ENCODE measurements around the gene GPR78.

The GPR78 gene

GRCh38 chr4:8594097-8595038 lies 14.2 kb downstream of the GPR78 start:
- peak; percentile 7 for DNase-seq (ENCODE audit: low read depth)
- TF ChIP-seq CTCF (IDR thresholded peaks at IDR 0.05; ENCODE audit: low read depth, low read length, missing control alignments): peak; percentile 62

GRCh38 chr4:8595237-8596087 lies 15.3 kb downstream of the GPR78 start:
- DNase-seq (ENCODE audit: low read depth): no peak
- no peak overlapping the region for H3K4me3 ChIP-seq (ENCODE audit: low read depth, low read length)
- no peak for TF ChIP-seq CTCF (IDR thresholded peaks at IDR 0.05; ENCODE audit: low read depth, low read length, missing control alignments)

More at GRCh38 chr4:8594097-8595038, 14.2 kb downstream of the GPR78 start:
- H3K4me3 ChIP-seq (ENCODE audit: low read depth, low read length): no peak overlapping the region

DNA sequence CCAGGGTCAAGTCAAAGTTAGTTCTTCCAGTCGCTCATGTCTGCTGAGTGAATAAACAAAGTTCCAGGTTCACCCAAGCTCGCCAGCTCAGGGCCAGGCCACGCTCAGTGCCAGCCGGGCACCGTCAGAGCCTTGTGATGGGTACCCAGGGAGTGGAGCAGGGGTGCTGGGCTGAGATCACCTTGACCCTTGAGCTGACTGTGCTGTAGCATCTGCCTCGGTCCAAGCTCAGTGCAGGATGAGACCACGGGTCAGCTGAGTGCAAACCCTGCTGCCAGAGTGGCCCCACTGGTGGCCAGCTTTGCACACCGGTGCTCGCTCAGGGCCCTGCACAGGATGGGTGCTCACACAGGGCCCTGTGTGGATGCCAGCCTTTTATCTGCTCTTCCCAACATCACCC lies 16.7 kb downstream of the GPR78 start:
- no peak for TF ChIP-seq CTCF (IDR thresholded peaks at IDR 0.05; ENCODE audit: low read depth, low read length, missing control alignments)
- no peak for DNase-seq (ENCODE audit: low read depth)
- no peak overlapping the region for H3K4me3 ChIP-seq (ENCODE audit: low read depth, low read length)

DNA sequence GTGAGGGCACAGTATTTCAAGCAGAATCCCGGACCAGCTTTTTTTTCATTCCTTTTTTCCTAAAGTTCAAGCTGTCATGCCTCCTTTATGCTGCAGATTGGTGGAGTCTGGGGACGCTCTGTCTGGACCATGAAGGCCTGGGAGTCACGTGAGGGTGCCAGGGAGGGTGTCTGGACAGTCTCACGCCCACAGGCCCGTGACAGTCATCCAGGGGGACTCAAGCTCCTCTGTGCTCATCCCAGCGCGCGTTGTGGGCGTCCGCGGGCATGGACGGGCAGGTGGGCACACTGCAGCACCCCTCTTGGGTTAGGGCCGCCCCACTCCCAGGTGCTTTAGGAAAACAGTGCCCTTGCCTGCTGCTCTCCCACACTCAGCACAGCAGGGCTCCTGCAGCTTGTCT lies 17.1 kb downstream of the GPR78 start:
- TF ChIP-seq CTCF (IDR thresholded peaks at IDR 0.05; ENCODE audit: low read depth, low read length, missing control alignments): no peak
- H3K4me3 ChIP-seq (ENCODE audit: low read depth, low read length): no peak overlapping the region
- no peak for DNase-seq (ENCODE audit: low read depth)

GRCh38 chr4:8597791-8598190 lies 17.6 kb downstream of the GPR78 start:
- DNase-seq (ENCODE audit: low read depth): no peak
- no peak for TF ChIP-seq CTCF (IDR thresholded peaks at IDR 0.05; ENCODE audit: low read depth, low read length, missing control alignments)
- H3K4me3 ChIP-seq (ENCODE audit: low read depth, low read length): no peak overlapping the region

DNA sequence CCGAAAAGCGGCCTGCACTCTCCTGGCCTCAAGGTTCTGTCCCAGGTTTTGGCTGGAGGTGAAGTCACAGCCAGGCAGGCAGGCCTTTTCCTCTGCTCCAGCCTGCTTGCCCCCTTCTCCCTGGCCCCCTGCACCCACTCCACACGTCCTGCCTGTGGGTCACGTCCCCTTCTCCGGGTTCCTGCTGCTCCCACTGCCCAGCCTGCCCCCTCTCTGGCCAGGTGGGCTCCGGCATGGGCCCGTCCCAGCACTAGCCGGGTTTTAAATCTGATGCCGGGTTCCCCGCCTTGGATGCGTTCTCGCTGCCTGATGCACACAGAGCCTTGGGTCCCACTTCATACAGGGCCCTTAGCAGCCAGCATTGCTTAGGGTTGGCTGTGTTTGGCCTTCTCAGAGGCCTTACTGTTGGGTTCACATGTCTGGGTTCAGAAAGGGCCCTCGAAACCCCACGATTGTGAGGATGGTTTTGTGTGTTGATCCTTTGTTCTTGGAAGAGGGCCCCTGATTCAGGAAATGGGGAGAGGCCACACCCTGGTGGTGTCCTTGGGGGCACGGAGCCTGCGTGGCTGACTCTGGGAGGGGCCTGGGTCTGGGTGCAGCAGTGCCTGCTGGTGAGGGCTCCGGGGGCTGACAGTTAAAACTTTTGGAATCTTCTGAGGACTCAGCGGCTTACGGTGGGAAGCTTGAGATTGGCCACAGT lies 18.3 kb downstream of the GPR78 start:
- no peak for TF ChIP-seq CTCF (IDR thresholded peaks at IDR 0.05; ENCODE audit: low read depth, low read length, missing control alignments)
- H3K4me3 ChIP-seq (ENCODE audit: low read depth, low read length): no peak overlapping the region
- DNase-seq (ENCODE audit: low read depth): no peak

Data from GM12864 (cell line).